K562 (cell line): ENCODE measurements around the gene DMAC2L. TPM values are rescaled to one million over a fixed set of nuclear protein-coding genes. Genes with fewer than 3 reads are reported as not detected.

Experiments
- ATAC-seq: fragments of 200-7000 bp; cut with Tn5 transposase; 3 replicates; pipeline ENCODE4 v1.9.1; 2020; ENCODE audit warnings: moderate library complexity
- BruUV-seq: library from RNA; stranded (reverse); fragments of 400-500 nt; replicated peaks from 2 replicates; lab custom pipeline; 2021; lab: Mats Ljungman, UMichigan
- CTCF ChIA-PET: fragments of 300-600 bp; formaldehyde crosslinking; extraction: SDS; loops from one replicate; lab custom pipeline; 2021; ENCODE audit warnings: low intra/inter-chr PET ratio; lab: Yijun Ruan, JAX
- POLR2A ChIA-PET: fragments of 300-600, 350-650 bp; sonication (Branson Sonifier 250); formaldehyde crosslinking; extraction: SDS; loops from one replicate; lab custom pipeline; 2021; ENCODE audit warnings: antibody characterized with exemption, inconsistent platforms; lab: Yijun Ruan, JAX
- DNase-seq, 4 experiments: peaks; one replicate each; pipeline versions ENCODE4 v3.0.0 to v3.0.0-alpha.2; 2011 to 2018; ENCODE audit warnings: low spot score in 3 of 4, mixed read lengths in 3 of 4; ENCODE audit errors: extremely low read depth in 1 of 4
- FAIRE-seq: peaks from 2 replicates; lab custom pipeline; 2011; peaks lifted over from hg19 to GRCh38; lab: Jason Lieb, UNC
- H2AFZ ChIP-seq: 2 replicates; pipeline ENCODE4 v1.6.0; 2011; ENCODE audit warnings: low read depth, low read length, control low read depth, inconsistent platforms
- H3K27ac ChIP-seq: fragments of 200-600 bp; 3 replicates; pipeline ENCODE4 v1.8.0; 2011; ENCODE audit warnings: low read depth, mild to moderate bottlenecking, control low read depth, inconsistent platforms, low read length, moderate library complexity, mixed read lengths; ENCODE audit errors: extremely low read depth
- H3K27me3 ChIP-seq, 2 experiments: fragments of 300-600 bp in 1 of 2; 2 replicates in 1 of 2; 3 replicates in 1 of 2; pipeline versions ENCODE4 v1.6.0 to v1.8.0; 2011; ENCODE audit warnings: inconsistent platforms in 2 of 2, low read length in 2 of 2, mild to moderate bottlenecking in 1 of 2, mixed read lengths in 1 of 2, moderate library complexity in 1 of 2; ENCODE audit not compliant: control insufficient read depth in 2 of 2, insufficient read depth in 2 of 2
- H3K36me3 ChIP-seq: fragments of 300-600 bp; 3 replicates; pipeline ENCODE4 v1.8.0; 2011; ENCODE audit warnings: mild to moderate bottlenecking, low read length, inconsistent platforms; ENCODE audit not compliant: control insufficient read depth, insufficient read depth
- H3K4me1 ChIP-seq, 2 experiments: fragments of 200-600 bp in 1 of 2; replicated peaks in 1 of 2; 2 replicates in 1 of 2; 3 replicates in 1 of 2; pipeline versions ENCODE4 v1.5.1 to v1.8.0; 2011; ENCODE audit warnings: inconsistent platforms in 2 of 2, low read length in 2 of 2, mild to moderate bottlenecking in 1 of 2, mixed read lengths in 1 of 2, moderate library complexity in 1 of 2; ENCODE audit not compliant: control insufficient read depth in 2 of 2, insufficient read depth in 2 of 2
- H3K4me2 ChIP-seq: 2 replicates; pipeline ENCODE4 v1.6.1; 2011; ENCODE audit warnings: low read length, control low read depth, inconsistent platforms, mixed read lengths; ENCODE audit not compliant: insufficient read depth
- H3K4me3 ChIP-seq: fragments of 200-600 bp; sonication (generic), shearing (Covaris generic); 2 replicates; pipeline ENCODE4 v1.5.1; 2016; ENCODE audit warnings: control low read depth, inconsistent platforms
- H3K79me2 ChIP-seq: fragments of 200-600 bp; 3 replicates; pipeline ENCODE4 v1.8.0; 2011; ENCODE audit warnings: low read length, inconsistent platforms; ENCODE audit not compliant: control insufficient read depth, insufficient read depth
- H3K9ac ChIP-seq, 2 experiments: 2 replicates each; pipeline versions ENCODE4 v1.6.0 to v1.6.1; 2011; ENCODE audit warnings: low read depth in 2 of 2, low read length in 2 of 2, control low read depth in 1 of 2, inconsistent platforms in 1 of 2, mild to moderate bottlenecking in 1 of 2, mixed read lengths in 1 of 2; ENCODE audit not compliant: insufficient read depth in 1 of 2
- H3K9me1 ChIP-seq: one replicate; pipeline ENCODE4 v1.6.0; 2011; ENCODE audit warnings: inconsistent platforms, mild to moderate bottlenecking, low read length, moderate library complexity; ENCODE audit not compliant: control insufficient read depth, insufficient read depth
- H3K9me3 ChIP-seq: replicated peaks from 2 replicates; pipeline ENCODE4 v1.5.1; 2011; ENCODE audit warnings: low read depth, low read length, inconsistent platforms; ENCODE audit not compliant: control insufficient read depth, insufficient read depth
- H4K20me1 ChIP-seq: replicated peaks from 2 replicates; pipeline ENCODE4 v1.6.1; 2011; ENCODE audit warnings: low read length, inconsistent platforms, mixed read lengths; ENCODE audit not compliant: control insufficient read depth, insufficient read depth
- GABPB2 ChIP-seq: fragments of 250-450 bp; sonication (Bioruptor Pico); conservative IDR thresholded peaks from 2 replicates; pipeline ENCODE4 v1.5.1; 2021; ENCODE audit warnings: mild to moderate bottlenecking
- MEIS2 ChIP-seq: fragments of 450-650 bp; IDR thresholded peaks from 2 replicates; pipeline ENCODE4 v1.6.1; 2014; ENCODE audit warnings: mild to moderate bottlenecking; ENCODE audit not compliant: partially characterized antibody
- PKNOX1 ChIP-seq: fragments of 450-650 bp; IDR thresholded peaks from 2 replicates; pipeline ENCODE4 v1.6.1; 2016
- SOX6 ChIP-seq: fragments of 450-650 bp; IDR thresholded peaks from 2 replicates; pipeline ENCODE4 v1.6.1; 2014; ENCODE audit warnings: mild to moderate bottlenecking
- ZZZ3 ChIP-seq: fragments of 450-650 bp; IDR thresholded peaks from 2 replicates; pipeline ENCODE4 v1.6.1; 2016; ENCODE audit warnings: antibody characterized with exemption, mild to moderate bottlenecking, moderate library complexity
- WGBS: fragments of 100-300 bp; shearing (Covaris generic); methylation state at CpG from one replicate; pipeline ENCODE4 v1.1.6; 2016; ENCODE audit warnings: low coverage, mixed read lengths; ENCODE audit not compliant: insufficient coverage; ENCODE audit errors: missing lambda C conversion rate; 5-methylcytosine and 5-hydroxymethylcytosine counted together
- in situ Hi-C: fragments of 300-500 bp; cut with MboI; formaldehyde crosslinking; loops from 4 replicates; pipeline ENCODE4 v1.15.0; 2018; ENCODE audit warnings: inconsistent platforms, mixed read lengths
- intact Hi-C: fragments of 100-400 bp; cut with micrococcal nuclease; formaldehyde crosslinking; loops from 2 replicates; pipeline ENCODE4 v1.14.2; 2022
- polyA plus RNA-seq, 8 experiments: library from polyadenylated mRNA; depleted of rRNA in 4 of 8; stranded (reverse) in 5 of 8; unstranded in 3 of 8; fragments of >200 nt; fragmentation: Nextera tagmentation in 2 of 8; fragmentation: Illumina TruSeq in 1 of 8; extraction: Ambion mirVana in 2 of 8; extraction: Trizol in 1 of 8; gene quantifications; 2 replicates each; pipeline versions ENCODE4 v1.2.1 to v1.2.3, GENCODE V29; 2011 to 2014; ENCODE audit warnings: inconsistent platforms in 1 of 8, missing spikeins in 1 of 8
- total RNA-seq, 7 experiments: library from RNA; depleted of rRNA in 6 of 7; stranded (reverse); fragments of >200 nt in 6 of 7; fragmentation: Illumina TruSeq in 2 of 7; extraction: Trizol in 2 of 7; gene quantifications; 2 replicates each; pipeline versions ENCODE4 v1.2.1 to v1.2.3, GENCODE V29; 2011 to 2021; ENCODE audit warnings: low replicate concordance in 1 of 7

Gene DMAC2L
- total and polyA plus RNA-seq, 9 of the 15 experiments (the other 6 are each of a cell fraction or from before 2014, with no cell fraction given) = 4.0 to 37.2 (median 9.3) TPM

DNA sequence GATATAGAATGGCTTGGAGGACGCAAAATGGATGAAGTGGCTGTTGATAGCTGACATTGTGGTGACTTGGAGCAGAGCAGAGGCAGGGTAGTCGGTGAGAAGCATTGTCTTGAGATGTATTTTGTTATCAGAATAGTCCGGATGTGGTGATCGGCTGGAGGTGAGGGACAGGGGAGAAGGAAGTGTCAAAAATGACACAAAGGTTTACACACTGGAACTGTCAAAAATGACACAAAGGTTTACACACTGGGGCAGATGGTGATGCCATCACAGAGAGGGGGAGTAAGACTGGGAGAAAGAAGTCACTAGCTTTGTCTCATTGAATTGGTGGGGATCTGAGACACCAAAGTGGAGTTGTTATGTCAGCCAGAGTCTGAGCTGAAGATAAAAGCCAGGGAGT, 54.5 kb downstream of the DMAC2L start:
- Histone ChIP-seq H3K9me1 (no peaks in the 10 kb centered on the region), H3K4me1 (peaks cover 10 to 11% of the 10 kb centered on the region in 2 experiments; a peak in 3 of 5 replicates), H3K4me3 (no peak overlapping the region), H2AFZ (peak overlapping the region; percentile 74), H3K36me3 (no peaks in the 10 kb centered on the region), H3K27ac (peak overlapping the region; percentile 48; the same call in 2 of the 3 replicates), H3K9me3 (no peaks in the 10 kb centered on the region), H3K9ac (no peak overlapping the region), H3K79me2 (no peaks in the 10 kb centered on the region), H3K27me3 (no peaks in the 10 kb centered on the region), H4K20me1 (no peaks in the 10 kb centered on the region), H3K4me2 (peak overlapping the region; percentile 50)
- TF ChIP-seq SOX6 (peak; percentile 21; the same call in 1 of the 2 replicates), ZZZ3 (no peak), MEIS2 (peak; percentile 5), PKNOX1 (peak; percentile 36; the same call in 1 of the 2 replicates), GABPB2 (CRISPR knock-in tag) (no peak)
- DNase-seq (peak in 1 of 4 experiments; percentile 20), FAIRE-seq (no peak), ATAC-seq (peak; percentile 54; the same call in 2 of the 3 replicates)
- in situ Hi-C loops = no loop called here
- WGBS = 27% methylated on average over 3 of the region's 4 CpGs
- ChIA-PET CTCF (no interaction called here), POLR2A (interaction anchor here (0.7 to 1.0 kb wide), 3 partner anchors 14 to 23 kb away, joined by 3 read pairs; no protein-coding TSS in a partner anchor)
- no TSS peak for BruUV-seq
- intact Hi-C loops = no loop called here
